WTC11 (cell line): ENCODE results near the gene C4BPB. TPM values are rescaled to one million over a fixed set of nuclear protein-coding genes. Genes with fewer than 3 reads are reported as not detected.
A peak's percentile ranks its signal among the peaks of the same experiment; 100 is the strongest.

ENCODE experiments used
- ATAC-seq: fragments of 200-7000 bp; cut with Tn5 transposase; 2 replicates; pipeline ENCODE4 v1.10.0; 2021; ENCODE audit warnings: mild to moderate bottlenecking, moderate library complexity
- CTCF ChIA-PET: fragments of 300-600 bp; sonication (Branson Sonifier 250); formaldehyde crosslinking; loops from one replicate; lab custom pipeline; 2021; ENCODE audit warnings: antibody characterized with exemption; lab: Charles Lee
- POLR2A ChIA-PET: fragments of 350-600 bp; sonication (Branson Sonifier 250); formaldehyde crosslinking; loops from one replicate; lab custom pipeline; 2021; ENCODE audit warnings: antibody characterized with exemption; lab: Charles Lee
- DNase-seq: peaks from one replicate; pipeline ENCODE4 v3.0.0; 2021; ENCODE audit warnings: low spot score
- H3K27ac Mint-ChIP-seq: 2 replicates; pipeline ENCODE4 v1.8.0; 2021; ENCODE audit warnings: mixed read lengths
- H3K27me3 Mint-ChIP-seq: 2 replicates; pipeline ENCODE4 v1.8.0; 2021; ENCODE audit warnings: low read depth, mild to moderate bottlenecking, moderate library complexity, mixed read lengths
- H3K36me3 Mint-ChIP-seq: 2 replicates; pipeline ENCODE4 v1.8.0; 2021; ENCODE audit warnings: mixed read lengths
- H3K4me1 Mint-ChIP-seq: 2 replicates; pipeline ENCODE4 v1.8.0; 2022; ENCODE audit warnings: mixed read lengths
- H3K4me3 Mint-ChIP-seq: 2 replicates; pipeline ENCODE4 v1.8.0; 2021; ENCODE audit warnings: mild to moderate bottlenecking, moderate library complexity, mixed read lengths
- H3K9me3 Mint-ChIP-seq: 2 replicates; pipeline ENCODE4 v1.8.0; 2021; ENCODE audit warnings: mixed read lengths
- CREM ChIP-seq: sonication (generic); formaldehyde crosslinking; IDR thresholded peaks from 2 replicates; pipeline ENCODE4 v1.8.1; 2022; ENCODE audit warnings: mild to moderate bottlenecking, missing genetic modification reagents, moderate library complexity
- EMX1 ChIP-seq: fragments of 250-450 bp; sonication (Bioruptor Pico); IDR thresholded peaks from 2 replicates; pipeline ENCODE4 v1.8.0; 2021; ENCODE audit warnings: mild to moderate bottlenecking
- ERG ChIP-seq: fragments of 250-450 bp; sonication (Bioruptor Pico); IDR thresholded peaks from 2 replicates; pipeline ENCODE4 v1.8.0; 2021; ENCODE audit warnings: mild to moderate bottlenecking
- ETV6 ChIP-seq: sonication (generic); formaldehyde crosslinking; IDR thresholded peaks from 2 replicates; pipeline ENCODE4 v1.8.1; 2022; ENCODE audit warnings: mild to moderate bottlenecking, missing genetic modification reagents
- FOXJ3 ChIP-seq: sonication (generic); formaldehyde crosslinking; IDR thresholded peaks from 2 replicates; pipeline ENCODE4 v1.9.0; 2021; ENCODE audit warnings: missing genetic modification reagents, mild to moderate bottlenecking, borderline replicate concordance
- FOXK1 ChIP-seq: sonication (generic); formaldehyde crosslinking; IDR thresholded peaks from 2 replicates; pipeline ENCODE4 v1.8.0; 2022; ENCODE audit warnings: mild to moderate bottlenecking, moderate library complexity, missing genetic modification reagents
- HMGA2 ChIP-seq: fragments of 250-450 bp; sonication (Bioruptor Pico); IDR thresholded peaks from 2 replicates; pipeline ENCODE4 v1.4.0; 2021; ENCODE audit warnings: mild to moderate bottlenecking, moderate library complexity
- IRF1 ChIP-seq: sonication (generic); formaldehyde crosslinking; IDR thresholded peaks from 2 replicates; pipeline ENCODE4 v1.8.0; 2023; ENCODE audit warnings: missing genetic modification reagents
- JUN ChIP-seq: sonication (generic); formaldehyde crosslinking; IDR thresholded peaks from 2 replicates; pipeline ENCODE4 v1.8.0; 2023; ENCODE audit warnings: mild to moderate bottlenecking, missing genetic modification reagents
- MLX ChIP-seq: sonication (generic); formaldehyde crosslinking; IDR thresholded peaks from 2 replicates; pipeline ENCODE4 v1.8.1; 2023; ENCODE audit warnings: mild to moderate bottlenecking, missing genetic modification reagents, moderate library complexity
- NFATC4 ChIP-seq: fragments of 250-450 bp; sonication (Bioruptor Pico); IDR thresholded peaks from 2 replicates; pipeline ENCODE4 v1.9.0; 2021; ENCODE audit warnings: mild to moderate bottlenecking
- OVOL2 ChIP-seq: fragments of 250-450 bp; sonication (Bioruptor Pico); IDR thresholded peaks from 2 replicates; pipeline ENCODE4 v1.9.0; 2021; ENCODE audit warnings: mild to moderate bottlenecking, borderline replicate concordance
- PRDM15 ChIP-seq: sonication (generic); formaldehyde crosslinking; IDR thresholded peaks from 2 replicates; pipeline ENCODE4 v1.8.0; 2022; ENCODE audit warnings: missing genetic modification reagents
- PRRX2 ChIP-seq: fragments of 250-450 bp; sonication (Bioruptor Pico); IDR thresholded peaks from 2 replicates; pipeline ENCODE4 v1.8.0; 2021; ENCODE audit warnings: mild to moderate bottlenecking
- RELA ChIP-seq: sonication (generic); formaldehyde crosslinking; IDR thresholded peaks from 2 replicates; pipeline ENCODE4 v1.8.1; 2022; ENCODE audit warnings: missing genetic modification reagents, mild to moderate bottlenecking, borderline replicate concordance
- RORB ChIP-seq: fragments of 250-450 bp; sonication (Bioruptor Pico); IDR thresholded peaks from 2 replicates; pipeline ENCODE4 v1.9.0; 2021; ENCODE audit warnings: mild to moderate bottlenecking
- ZNF138 ChIP-seq: sonication (generic); formaldehyde crosslinking; conservative IDR thresholded peaks from 2 replicates; pipeline ENCODE4 v1.8.1; 2022; ENCODE audit warnings: mild to moderate bottlenecking, moderate library complexity, missing genetic modification reagents
- ZNF263 ChIP-seq: sonication (generic); formaldehyde crosslinking; IDR thresholded peaks from 2 replicates; pipeline ENCODE4 v1.8.1; 2022; ENCODE audit warnings: low read depth, mild to moderate bottlenecking, moderate library complexity, missing genetic modification reagents
- ZNF281 ChIP-seq: sonication (generic); formaldehyde crosslinking; IDR thresholded peaks from 2 replicates; pipeline ENCODE4 v1.8.0; 2023; ENCODE audit warnings: mild to moderate bottlenecking, missing genetic modification reagents
- ZNF512 ChIP-seq: sonication (generic); formaldehyde crosslinking; IDR thresholded peaks from 2 replicates; pipeline ENCODE4 v1.8.1; 2022; ENCODE audit warnings: missing genetic modification reagents, borderline replicate concordance
- total RNA-seq: library from RNA; stranded (reverse); gene quantifications from 3 replicates; pipeline ENCODE4 v1.2.3, GENCODE V29; 2021

C4BPB gene
- total RNA-seq, 1 experiment from 2014 or later: 0.26 TPM

GRCh38 chr1:207047505-207047904 is 41.2 kb upstream of the C4BPB start:
- Mint-ChIP-seq H3K27me3 (no peaks in the 10 kb centered on the region), H3K4me3 (peak overlapping the region; percentile 16), H3K36me3 (peaks cover 37% of the 10 kb centered on the region), H3K27ac (no peak overlapping the region), H3K4me1 (peaks cover 58% of the 10 kb centered on the region), H3K9me3 (peaks cover 2% of the 10 kb centered on the region; the same call in 1 of the 2 replicates)
- CTCF ChIA-PET: no interaction called here
- TF ChIP-seq MLX (CRISPR knock-in tag): no peak
- TF ChIP-seq PRRX2: no peak
- TF ChIP-seq EMX1 (CRISPR knock-in tag): no peak
- TF ChIP-seq CREM: no peak
- TF ChIP-seq FOXJ3 (CRISPR knock-in tag): no peak
- TF ChIP-seq RELA: no peak
- no peak for TF ChIP-seq ZNF138 (CRISPR knock-in tag)
- no peak for TF ChIP-seq IRF1 (CRISPR knock-in tag)
- TF ChIP-seq ZNF263: no peak
- no peak for TF ChIP-seq ZNF512 (CRISPR knock-in tag)
- no peak for TF ChIP-seq OVOL2
- POLR2A ChIA-PET: no interaction called here
- DNase-seq (no peak), ATAC-seq (no peak)

- peak overlapping the region; percentile 42 for H3K4me3 Mint-ChIP-seq
- ChIA-PET CTCF (interaction anchor here (1.5 kb wide), 1 partner anchor 15 kb away, joined by 5 read pairs; the partner anchor contains the start of gene C1orf116), POLR2A (no interaction called here)
- no peak for TF ChIP-seq ERG (CRISPR knock-in tag)
- no peak for TF ChIP-seq NFATC4
- TF ChIP-seq FOXK1 (CRISPR knock-in tag): no peak
- ATAC-seq: no peak
- H3K4me1 Mint-ChIP-seq: peaks cover 53% of the 10 kb centered on the region
- no peaks in the 10 kb centered on the region for H3K9me3 Mint-ChIP-seq
- DNase-seq: no peak
- H3K27ac Mint-ChIP-seq: no peak overlapping the region
- peaks cover 36% of the 10 kb centered on the region for H3K36me3 Mint-ChIP-seq
- H3K27me3 Mint-ChIP-seq: no peaks in the 10 kb centered on the region
Observed at GRCh38 chr1:207048041-207048440, 40.6 kb upstream of the C4BPB start.

GRCh38 chr1:207049054-207049453 is 39.6 kb upstream of the C4BPB start:
- peak overlapping the region; percentile 95 for H3K4me3 Mint-ChIP-seq
- DNase-seq: no peak
- no peak for ATAC-seq
- peak overlapping the region; percentile 20; the same call in 1 of the 2 replicates for H3K27ac Mint-ChIP-seq
- H3K36me3 Mint-ChIP-seq: peaks cover 36% of the 10 kb centered on the region
- H3K4me1 Mint-ChIP-seq: peaks cover 54% of the 10 kb centered on the region
- no peaks in the 10 kb centered on the region for H3K27me3 Mint-ChIP-seq
- no peaks in the 10 kb centered on the region for H3K9me3 Mint-ChIP-seq
- POLR2A ChIA-PET: no interaction called here
- CTCF ChIA-PET: interaction anchor here (1.0 to 1.5 kb wide), 3 partner anchors 14 to 24 kb away, joined by 3 to 6 read pairs (median 5); partner anchors contain the start of gene C1orf116
- TF ChIP-seq RORB (CRISPR knock-in tag): no peak
- TF ChIP-seq, all 79 proteins: peak for 0

GRCh38 chr1:207049514-207049913 is 39.1 kb upstream of the C4BPB start:
- peaks cover 36% of the 10 kb centered on the region for H3K36me3 Mint-ChIP-seq
- DNase-seq (no peak), ATAC-seq (no peak)
- CTCF ChIA-PET: interaction anchor here (0.5 to 2.0 kb wide), 7 partner anchors 10 to 1072 kb away, joined by 3 to 17 read pairs (median 3); partner anchors contain the start of gene C1orf116
- no peaks in the 10 kb centered on the region for H3K9me3 Mint-ChIP-seq
- H3K4me3 Mint-ChIP-seq: peak overlapping the region; percentile 95
- H3K27me3 Mint-ChIP-seq: no peaks in the 10 kb centered on the region
- H3K4me1 Mint-ChIP-seq: peaks cover 57% of the 10 kb centered on the region
- H3K27ac Mint-ChIP-seq: peak overlapping the region; percentile 20; the same call in 1 of the 2 replicates
- POLR2A ChIA-PET: no interaction called here
- TF ChIP-seq EMX1 (CRISPR knock-in tag) (no peak), PRDM15 (CRISPR knock-in tag) (no peak), ZNF281 (CRISPR knock-in tag) (no peak), JUN (CRISPR knock-in tag) (no peak), ETV6 (CRISPR knock-in tag) (no peak), HMGA2 (CRISPR knock-in tag) (no peak)
